ENCODE data around the gene AARS2.

DNA sequence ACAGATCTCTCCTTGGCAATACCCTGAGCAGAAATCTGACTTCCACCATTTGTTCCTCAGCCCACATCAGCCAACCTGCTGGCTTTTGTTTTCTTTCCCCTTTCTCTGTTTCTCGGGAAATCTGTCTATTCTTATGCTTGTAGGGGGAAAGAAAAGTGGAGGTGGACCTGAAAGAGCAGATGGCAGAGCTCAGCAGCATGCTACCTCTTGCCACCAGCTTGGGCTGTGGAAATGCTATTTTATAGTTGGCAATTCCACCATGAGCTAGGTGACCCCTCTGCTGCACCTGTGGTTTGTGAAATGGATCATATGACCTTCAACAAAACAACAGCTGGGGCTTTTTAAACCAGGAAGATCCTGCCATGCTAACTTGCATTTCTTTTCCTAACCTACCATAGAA lies 22.5 kb upstream of the AARS2 start:
- TF ChIP-seq, protein P1, sequence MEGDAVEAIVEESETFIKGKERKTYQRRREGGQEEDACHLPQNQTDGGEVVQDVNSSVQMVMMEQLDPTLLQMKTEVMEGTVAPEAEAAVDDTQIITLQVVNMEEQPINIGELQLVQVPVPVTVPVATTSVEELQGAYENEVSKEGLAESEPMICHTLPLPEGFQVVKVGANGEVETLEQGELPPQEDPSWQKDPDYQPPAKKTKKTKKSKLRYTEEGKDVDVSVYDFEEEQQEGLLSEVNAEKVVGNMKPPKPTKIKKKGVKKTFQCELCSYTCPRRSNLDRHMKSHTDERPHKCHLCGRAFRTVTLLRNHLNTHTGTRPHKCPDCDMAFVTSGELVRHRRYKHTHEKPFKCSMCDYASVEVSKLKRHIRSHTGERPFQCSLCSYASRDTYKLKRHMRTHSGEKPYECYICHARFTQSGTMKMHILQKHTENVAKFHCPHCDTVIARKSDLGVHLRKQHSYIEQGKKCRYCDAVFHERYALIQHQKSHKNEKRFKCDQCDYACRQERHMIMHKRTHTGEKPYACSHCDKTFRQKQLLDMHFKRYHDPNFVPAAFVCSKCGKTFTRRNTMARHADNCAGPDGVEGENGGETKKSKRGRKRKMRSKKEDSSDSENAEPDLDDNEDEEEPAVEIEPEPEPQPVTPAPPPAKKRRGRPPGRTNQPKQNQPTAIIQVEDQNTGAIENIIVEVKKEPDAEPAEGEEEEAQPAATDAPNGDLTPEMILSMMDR (IDR thresholded peaks at IDR 0.05; ENCODE audit: low read depth, low read length, missing input control): no peak
- TF ChIP-seq, protein P2, sequence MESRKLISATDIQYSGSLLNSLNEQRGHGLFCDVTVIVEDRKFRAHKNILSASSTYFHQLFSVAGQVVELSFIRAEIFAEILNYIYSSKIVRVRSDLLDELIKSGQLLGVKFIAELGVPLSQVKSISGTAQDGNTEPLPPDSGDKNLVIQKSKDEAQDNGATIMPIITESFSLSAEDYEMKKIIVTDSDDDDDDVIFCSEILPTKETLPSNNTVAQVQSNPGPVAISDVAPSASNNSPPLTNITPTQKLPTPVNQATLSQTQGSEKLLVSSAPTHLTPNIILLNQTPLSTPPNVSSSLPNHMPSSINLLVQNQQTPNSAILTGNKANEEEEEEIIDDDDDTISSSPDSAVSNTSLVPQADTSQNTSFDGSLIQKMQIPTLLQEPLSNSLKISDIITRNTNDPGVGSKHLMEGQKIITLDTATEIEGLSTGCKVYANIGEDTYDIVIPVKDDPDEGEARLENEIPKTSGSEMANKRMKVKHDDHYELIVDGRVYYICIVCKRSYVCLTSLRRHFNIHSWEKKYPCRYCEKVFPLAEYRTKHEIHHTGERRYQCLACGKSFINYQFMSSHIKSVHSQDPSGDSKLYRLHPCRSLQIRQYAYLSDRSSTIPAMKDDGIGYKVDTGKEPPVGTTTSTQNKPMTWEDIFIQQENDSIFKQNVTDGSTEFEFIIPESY (IDR thresholded peaks at IDR 0.05): no peak
- TF ChIP-seq, protein P3, sequence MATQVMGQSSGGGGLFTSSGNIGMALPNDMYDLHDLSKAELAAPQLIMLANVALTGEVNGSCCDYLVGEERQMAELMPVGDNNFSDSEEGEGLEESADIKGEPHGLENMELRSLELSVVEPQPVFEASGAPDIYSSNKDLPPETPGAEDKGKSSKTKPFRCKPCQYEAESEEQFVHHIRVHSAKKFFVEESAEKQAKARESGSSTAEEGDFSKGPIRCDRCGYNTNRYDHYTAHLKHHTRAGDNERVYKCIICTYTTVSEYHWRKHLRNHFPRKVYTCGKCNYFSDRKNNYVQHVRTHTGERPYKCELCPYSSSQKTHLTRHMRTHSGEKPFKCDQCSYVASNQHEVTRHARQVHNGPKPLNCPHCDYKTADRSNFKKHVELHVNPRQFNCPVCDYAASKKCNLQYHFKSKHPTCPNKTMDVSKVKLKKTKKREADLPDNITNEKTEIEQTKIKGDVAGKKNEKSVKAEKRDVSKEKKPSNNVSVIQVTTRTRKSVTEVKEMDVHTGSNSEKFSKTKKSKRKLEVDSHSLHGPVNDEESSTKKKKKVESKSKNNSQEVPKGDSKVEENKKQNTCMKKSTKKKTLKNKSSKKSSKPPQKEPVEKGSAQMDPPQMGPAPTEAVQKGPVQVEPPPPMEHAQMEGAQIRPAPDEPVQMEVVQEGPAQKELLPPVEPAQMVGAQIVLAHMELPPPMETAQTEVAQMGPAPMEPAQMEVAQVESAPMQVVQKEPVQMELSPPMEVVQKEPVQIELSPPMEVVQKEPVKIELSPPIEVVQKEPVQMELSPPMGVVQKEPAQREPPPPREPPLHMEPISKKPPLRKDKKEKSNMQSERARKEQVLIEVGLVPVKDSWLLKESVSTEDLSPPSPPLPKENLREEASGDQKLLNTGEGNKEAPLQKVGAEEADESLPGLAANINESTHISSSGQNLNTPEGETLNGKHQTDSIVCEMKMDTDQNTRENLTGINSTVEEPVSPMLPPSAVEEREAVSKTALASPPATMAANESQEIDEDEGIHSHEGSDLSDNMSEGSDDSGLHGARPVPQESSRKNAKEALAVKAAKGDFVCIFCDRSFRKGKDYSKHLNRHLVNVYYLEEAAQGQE (IDR thresholded peaks at IDR 0.05): no peak
